Measurements from ENCODE around the gene CHD9NB.
"Not testable (repeated sequence)": the region's sequence is repeated elsewhere in the genome, so short reads cannot be mapped to it uniquely, and the experiment has no call there.

The CHD9NB gene

GRCh38 chr16:53058441-53058840 lies 5.7 kb upstream of the CHD9NB start:
- in situ Hi-C loops (cut with MboI; ENCODE audit: low sequenced_read_pairs) = no loop called here

- in situ Hi-C loops (cut with MboI; ENCODE audit: low sequenced_read_pairs) = no loop called here
These were observed 5.0 kb upstream of the CHD9NB start for GRCh38 chr16:53057658-53058057.

DNA sequence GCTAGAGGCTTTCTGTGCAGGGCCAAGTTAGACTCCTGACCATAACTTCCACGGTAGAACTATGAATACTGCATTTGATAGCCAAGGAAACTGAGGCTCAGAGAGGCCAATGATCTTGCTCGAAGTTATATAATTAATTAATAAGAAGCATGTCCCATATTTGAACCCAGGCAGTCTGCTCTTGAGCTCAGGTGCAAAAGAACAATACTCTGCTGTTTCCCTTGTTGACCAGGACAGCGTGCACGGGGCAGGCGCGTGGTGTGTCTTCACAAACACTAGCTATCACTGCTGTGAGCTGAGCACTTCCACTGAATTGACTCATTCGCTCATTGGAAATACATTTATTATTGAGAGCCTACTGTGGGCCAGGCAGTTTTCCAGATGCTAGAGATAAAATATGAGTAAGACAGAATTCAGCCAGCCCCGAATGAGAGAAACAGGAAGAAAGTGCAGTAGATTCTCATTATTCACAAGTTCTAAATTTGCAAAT lies 3.7 kb upstream of the CHD9NB start:
- in situ Hi-C loops (cut with MboI; ENCODE audit: low sequenced_read_pairs) = no loop called here

DNA sequence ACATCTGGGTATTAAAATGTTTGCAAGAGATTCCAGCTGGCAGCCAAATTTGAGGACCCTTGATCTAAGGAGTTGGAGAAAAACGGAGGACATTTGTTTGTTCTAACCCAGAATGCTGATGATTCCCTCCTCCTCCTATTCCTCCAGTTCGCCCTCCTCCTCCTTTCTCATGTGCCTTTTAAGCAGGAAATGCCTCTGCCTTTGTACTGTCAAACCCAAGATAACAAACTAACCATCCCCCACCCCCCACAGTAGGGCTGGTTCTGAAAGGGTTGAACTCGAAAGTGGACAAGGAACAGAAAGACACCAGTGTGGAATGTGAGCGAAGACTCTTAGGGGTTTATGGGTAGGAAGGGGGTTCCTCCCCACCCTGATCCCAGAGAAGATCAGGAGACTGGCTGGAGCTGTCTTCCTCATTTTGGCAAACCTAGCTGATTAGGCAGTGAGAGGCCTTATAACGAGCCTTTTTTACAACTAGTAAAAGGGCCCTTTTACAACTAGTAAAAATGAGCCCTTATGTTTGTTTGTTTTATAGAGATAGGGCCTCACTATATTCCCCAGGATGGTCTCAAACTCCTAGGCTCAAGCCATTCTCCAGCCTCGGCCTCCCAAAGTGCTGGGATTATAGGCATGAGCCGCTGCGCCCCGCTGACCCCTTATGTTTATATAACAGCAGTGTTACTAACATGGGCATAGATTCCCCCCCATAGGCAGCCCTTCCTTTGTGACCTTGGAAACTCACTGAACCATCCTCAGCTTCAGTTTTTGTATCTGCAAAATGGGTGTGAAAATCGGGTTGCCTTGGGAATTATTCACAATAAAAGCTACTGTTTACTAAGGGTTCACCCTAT lies 3.1 kb upstream of the CHD9NB start:
- in situ Hi-C loops (cut with MboI; ENCODE audit: low sequenced_read_pairs) = no loop called here

- in situ Hi-C loops (cut with MboI; ENCODE audit: low sequenced_read_pairs) = no loop called here
These were observed 2.2 kb upstream of the CHD9NB start, which contains the start of gene CHD9 for GRCh38 chr16:53054670-53055485. Gene CHD9, plus strand, starts transcription at chr16:53054991. Its CDS starts 101,099 bp downstream, at chr16:53156090.

DNA sequence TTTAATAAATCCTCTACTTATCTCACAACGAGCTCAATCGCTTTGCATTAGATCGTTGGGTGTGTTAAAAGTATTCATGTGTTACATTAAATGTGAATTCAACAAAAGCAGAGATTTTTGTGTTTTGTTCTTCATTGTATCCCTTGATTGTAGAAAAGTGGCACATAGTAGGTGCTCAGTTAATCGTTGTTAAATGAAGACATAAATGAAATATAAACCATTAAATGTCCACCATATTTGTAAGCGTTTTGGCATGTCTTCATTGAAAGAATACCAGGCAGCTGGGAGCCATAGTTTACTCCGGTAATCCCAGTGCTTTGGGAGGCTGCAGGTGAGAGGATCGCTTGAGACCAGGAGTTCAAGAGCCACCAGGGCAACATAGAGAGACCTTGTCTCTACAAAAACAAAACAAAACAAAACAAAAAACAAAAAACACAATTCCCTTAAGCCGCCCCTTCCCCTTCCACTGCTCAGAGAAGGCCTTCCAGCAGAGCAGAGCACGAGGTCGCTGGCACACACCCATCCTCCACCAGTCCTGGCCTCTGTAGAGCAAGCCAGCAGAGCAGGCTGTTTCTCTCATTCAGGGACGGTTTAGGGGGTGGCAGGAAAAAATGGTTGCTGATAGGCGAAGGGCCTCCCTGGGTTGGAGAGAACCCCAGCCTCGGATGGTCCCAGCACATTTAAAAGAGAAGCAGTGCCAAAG lies 1.4 kb upstream of the CHD9NB start:
- in situ Hi-C loops (cut with MboI; ENCODE audit: low sequenced_read_pairs) = no loop called here

DNA sequence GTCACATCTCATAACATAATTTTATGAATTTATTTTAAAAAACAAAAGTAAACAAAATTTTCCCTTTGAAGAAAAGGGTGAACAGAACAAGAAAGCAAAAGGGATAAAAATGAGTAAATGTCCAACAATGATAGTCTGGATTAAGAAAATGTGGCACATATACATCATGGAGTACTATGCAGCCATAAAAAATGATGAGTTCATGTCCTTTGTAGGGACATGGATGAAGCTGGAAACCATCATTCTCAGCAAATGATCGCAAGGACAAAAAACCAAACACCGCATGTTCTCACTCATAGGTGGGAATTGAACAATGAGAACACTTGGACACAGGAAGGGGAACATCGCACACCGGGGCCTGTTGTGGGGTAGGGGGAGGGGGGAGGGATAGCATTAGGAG lies 1.4 kb downstream of the CHD9NB start:
- in situ Hi-C loops (cut with MboI; ENCODE audit: low sequenced_read_pairs) = not testable (repeated sequence)

GRCh38 chr16:53048139-53048915 lies 4.4 kb downstream of the CHD9NB start:
- in situ Hi-C loops (cut with MboI; ENCODE audit: low sequenced_read_pairs) = no loop called here

- in situ Hi-C loops (cut with MboI; ENCODE audit: low sequenced_read_pairs) = not testable (repeated sequence)
These were observed 5.2 kb downstream of the CHD9NB start for GRCh38 chr16:53047515-53047914.

- in situ Hi-C loops (cut with MboI; ENCODE audit: low sequenced_read_pairs) = no loop called here
These were observed 7.1 kb downstream of the CHD9NB start for GRCh38 chr16:53045341-53046220.

DNA sequence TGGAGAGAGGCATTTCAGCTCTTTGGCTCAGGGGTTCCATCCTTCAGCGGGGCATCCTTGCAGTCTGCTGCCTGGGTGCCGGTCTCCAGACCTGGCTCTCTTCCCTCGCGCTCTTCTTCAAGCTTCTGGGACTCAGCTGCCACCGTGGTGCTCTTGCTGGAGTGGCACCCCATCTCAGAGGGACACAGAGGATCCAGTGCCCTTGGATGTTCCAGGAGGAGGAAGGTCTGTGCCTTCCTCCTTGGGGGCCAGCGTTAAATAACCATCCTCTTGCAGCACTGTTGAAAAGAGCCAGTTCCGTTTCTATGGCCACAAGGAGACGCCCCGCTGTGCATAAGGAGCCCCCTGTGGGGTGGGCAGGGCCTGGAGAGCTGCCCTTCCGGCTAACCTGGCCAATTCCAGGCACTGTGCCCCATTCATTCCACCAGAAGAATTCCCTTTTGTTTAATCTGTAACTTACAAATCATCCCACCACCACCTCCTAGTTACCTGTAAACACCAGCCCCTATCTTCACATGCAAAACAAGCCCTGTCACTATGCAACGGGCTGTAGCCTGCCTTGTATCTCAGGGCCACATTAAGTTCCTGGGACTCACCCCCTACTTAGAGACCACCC lies 8.6 kb downstream of the CHD9NB start:
- in situ Hi-C loops (cut with MboI; ENCODE audit: low sequenced_read_pairs) = no loop called here

GRCh38 chr16:53043428-53043831 lies 9.3 kb downstream of the CHD9NB start:
- in situ Hi-C loops (cut with MboI; ENCODE audit: low sequenced_read_pairs) = no loop called here

GRCh38 chr16:53042235-53042701 lies 10.4 kb downstream of the CHD9NB start:
- in situ Hi-C loops (cut with MboI; ENCODE audit: low sequenced_read_pairs) = no loop called here

- in situ Hi-C loops (cut with MboI; ENCODE audit: low sequenced_read_pairs) = no loop called here
These were observed 11.2 kb downstream of the CHD9NB start for GRCh38 chr16:53041320-53042051.

DNA sequence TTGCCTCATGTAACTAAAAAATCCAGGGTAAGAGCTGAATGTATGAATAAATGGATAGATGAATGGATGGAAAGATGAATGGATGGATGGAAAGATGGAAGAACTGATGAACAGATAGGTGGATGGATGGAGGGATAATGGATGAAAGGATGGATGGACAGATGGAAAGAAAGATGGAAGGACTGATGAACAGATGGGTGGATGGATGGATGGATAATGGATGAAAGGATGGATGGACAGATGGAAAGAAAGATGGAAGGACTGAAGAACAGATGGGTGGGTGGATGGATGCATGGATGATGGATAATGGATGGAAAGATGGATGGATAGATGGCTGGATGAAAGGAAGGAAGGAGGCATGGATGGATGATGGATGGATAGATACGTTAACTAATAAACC lies 11.9 kb downstream of the CHD9NB start:
- in situ Hi-C loops (cut with MboI; ENCODE audit: low sequenced_read_pairs) = no loop called here

DNA sequence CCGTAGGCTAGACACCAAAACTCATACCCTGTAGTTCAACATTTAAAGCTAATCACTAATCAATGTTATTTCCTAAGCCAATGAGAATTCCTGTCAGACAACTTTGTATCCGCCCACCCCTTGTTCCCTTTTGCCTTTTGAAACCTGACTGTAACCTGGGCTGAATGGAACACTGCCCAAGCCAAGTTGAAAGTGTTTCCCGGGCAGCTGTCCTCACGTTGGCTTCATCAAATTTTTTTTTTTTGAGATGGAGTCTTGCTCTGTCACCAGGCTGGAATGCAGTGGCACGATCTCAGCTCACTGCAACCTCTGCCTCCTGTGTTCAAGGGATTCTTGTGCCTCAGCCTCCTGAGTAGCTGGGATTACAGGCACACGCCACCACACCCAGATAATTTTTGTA lies 16.0 kb downstream of the CHD9NB start:
- in situ Hi-C loops (cut with MboI; ENCODE audit: low sequenced_read_pairs) = not testable (repeated sequence)

DNA sequence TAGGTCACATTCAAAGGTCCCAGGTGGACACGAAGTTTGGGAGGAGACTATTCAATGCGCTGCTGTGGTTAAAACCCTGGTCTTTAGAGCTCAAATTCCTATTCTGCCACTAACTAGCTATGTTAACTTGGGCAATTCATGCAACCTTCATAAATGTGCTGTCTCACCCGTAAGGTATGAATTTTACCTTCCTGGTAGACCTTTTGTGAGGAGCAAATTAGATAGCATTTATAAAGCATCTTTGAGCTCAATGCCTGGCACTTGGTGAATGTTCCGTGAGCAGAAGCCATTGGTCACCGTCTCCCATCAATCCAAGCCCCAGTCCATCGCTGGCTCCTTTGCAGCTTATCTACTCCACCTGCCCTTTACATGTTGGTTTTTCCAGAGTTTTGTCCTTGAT lies 16.6 kb downstream of the CHD9NB start:
- in situ Hi-C loops (cut with MboI; ENCODE audit: low sequenced_read_pairs) = no loop called here

All from HL-60/S4 treated with retinoic acid at 250 ng/mL for 4 days and 3 days (cell line).